GM18502 (cell line): ENCODE results near the gene IFI27L1.

Source experiments
- ATAC-seq: cut with Tn5 transposase; IDR thresholded peaks from one replicate; pipeline ENCODE4 v1.9.1; 2021; ENCODE audit warnings: mild to moderate bottlenecking; ENCODE audit not compliant: unreplicated experiment, poor library complexity

The IFI27L1 gene

GRCh38 chr14:94128216-94128839 is 47.2 kb downstream of the IFI27L1 start:
- no peak for ATAC-seq

GRCh38 chr14:94129111-94129757 is 48.1 kb downstream of the IFI27L1 start, which contains the start of gene IFI27L2:
IFI27L2 (minus strand) TSS chr14:94129604; CDS start chr14:94129564, 40 bp downstream.
- peak; percentile 97 for ATAC-seq

GRCh38 chr14:94129758-94130414 is 48.8 kb downstream of the IFI27L1 start:
- no peak for ATAC-seq

- ATAC-seq: peak; percentile 41
These were observed 51.3 kb downstream of the IFI27L1 start for GRCh38 chr14:94132285-94132887.

- no peak for ATAC-seq
These were observed 54.4 kb downstream of the IFI27L1 start for GRCh38 chr14:94135476-94135875.

- peak; percentile 83 for ATAC-seq
These were observed 55.6 kb downstream of the IFI27L1 start for GRCh38 chr14:94136575-94137331.

GRCh38 chr14:94138251-94138650 is 57.1 kb downstream of the IFI27L1 start:
- ATAC-seq: no peak

GRCh38 chr14:94139006-94139405 is 57.9 kb downstream of the IFI27L1 start:
- ATAC-seq: no peak

GRCh38 chr14:94139421-94139820 is 58.3 kb downstream of the IFI27L1 start:
- no peak for ATAC-seq

- no peak for ATAC-seq
These were observed 61.1 kb downstream of the IFI27L1 start for GRCh38 chr14:94142247-94142646.

- no peak for ATAC-seq
These were observed 61.7 kb downstream of the IFI27L1 start for GRCh38 chr14:94142836-94143235.

- no peak for ATAC-seq
These were observed 62.1 kb downstream of the IFI27L1 start for GRCh38 chr14:94143239-94143638.

GRCh38 chr14:94143711-94144110 is 62.6 kb downstream of the IFI27L1 start:
- no peak for ATAC-seq

- ATAC-seq: no peak
These were observed 63.7 kb downstream of the IFI27L1 start for GRCh38 chr14:94144765-94145164.

- no peak for ATAC-seq
These were observed 64.9 kb downstream of the IFI27L1 start for GRCh38 chr14:94145902-94146527.
